Measurements from ENCODE around the gene LRRN2.

DNA sequence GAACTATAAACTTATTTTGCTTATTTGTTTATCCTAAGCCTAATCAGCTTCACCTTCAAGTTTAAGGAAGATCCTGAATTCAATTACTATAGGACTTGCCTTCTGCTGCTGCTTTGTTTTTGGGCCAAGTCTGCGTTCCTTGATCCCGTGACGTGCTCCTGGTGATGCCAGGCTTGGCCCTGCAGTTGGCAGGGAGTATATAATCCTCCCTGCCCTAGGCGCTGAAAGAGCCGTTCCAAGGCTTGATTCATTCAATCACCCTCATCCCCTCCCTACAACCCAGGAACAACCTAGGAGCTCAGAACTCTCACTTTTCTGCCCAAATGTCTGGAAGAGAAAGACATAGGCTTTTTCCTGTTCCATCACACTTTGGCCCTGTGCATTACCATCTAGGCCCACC lies 12.4 kb upstream of the LRRN2 start:
- TF ChIP-seq, protein P1, sequence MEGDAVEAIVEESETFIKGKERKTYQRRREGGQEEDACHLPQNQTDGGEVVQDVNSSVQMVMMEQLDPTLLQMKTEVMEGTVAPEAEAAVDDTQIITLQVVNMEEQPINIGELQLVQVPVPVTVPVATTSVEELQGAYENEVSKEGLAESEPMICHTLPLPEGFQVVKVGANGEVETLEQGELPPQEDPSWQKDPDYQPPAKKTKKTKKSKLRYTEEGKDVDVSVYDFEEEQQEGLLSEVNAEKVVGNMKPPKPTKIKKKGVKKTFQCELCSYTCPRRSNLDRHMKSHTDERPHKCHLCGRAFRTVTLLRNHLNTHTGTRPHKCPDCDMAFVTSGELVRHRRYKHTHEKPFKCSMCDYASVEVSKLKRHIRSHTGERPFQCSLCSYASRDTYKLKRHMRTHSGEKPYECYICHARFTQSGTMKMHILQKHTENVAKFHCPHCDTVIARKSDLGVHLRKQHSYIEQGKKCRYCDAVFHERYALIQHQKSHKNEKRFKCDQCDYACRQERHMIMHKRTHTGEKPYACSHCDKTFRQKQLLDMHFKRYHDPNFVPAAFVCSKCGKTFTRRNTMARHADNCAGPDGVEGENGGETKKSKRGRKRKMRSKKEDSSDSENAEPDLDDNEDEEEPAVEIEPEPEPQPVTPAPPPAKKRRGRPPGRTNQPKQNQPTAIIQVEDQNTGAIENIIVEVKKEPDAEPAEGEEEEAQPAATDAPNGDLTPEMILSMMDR (IDR thresholded peaks at IDR 0.05), result no peak
- no peak for TF ChIP-seq POLR2A (IDR thresholded peaks at IDR 0.05)

Measured in lower leg skin (tissue), 3 donors.